ENCODE results near the gene SLC35F3. TPM values are rescaled to one million over a fixed set of nuclear protein-coding genes. Genes with fewer than 3 reads are reported as not detected.

Gene SLC35F3
- total and polyA plus RNA-seq, 9 donors: 0.04 to 0.69 (median 0.17) TPM; not detected in 3

DNA sequence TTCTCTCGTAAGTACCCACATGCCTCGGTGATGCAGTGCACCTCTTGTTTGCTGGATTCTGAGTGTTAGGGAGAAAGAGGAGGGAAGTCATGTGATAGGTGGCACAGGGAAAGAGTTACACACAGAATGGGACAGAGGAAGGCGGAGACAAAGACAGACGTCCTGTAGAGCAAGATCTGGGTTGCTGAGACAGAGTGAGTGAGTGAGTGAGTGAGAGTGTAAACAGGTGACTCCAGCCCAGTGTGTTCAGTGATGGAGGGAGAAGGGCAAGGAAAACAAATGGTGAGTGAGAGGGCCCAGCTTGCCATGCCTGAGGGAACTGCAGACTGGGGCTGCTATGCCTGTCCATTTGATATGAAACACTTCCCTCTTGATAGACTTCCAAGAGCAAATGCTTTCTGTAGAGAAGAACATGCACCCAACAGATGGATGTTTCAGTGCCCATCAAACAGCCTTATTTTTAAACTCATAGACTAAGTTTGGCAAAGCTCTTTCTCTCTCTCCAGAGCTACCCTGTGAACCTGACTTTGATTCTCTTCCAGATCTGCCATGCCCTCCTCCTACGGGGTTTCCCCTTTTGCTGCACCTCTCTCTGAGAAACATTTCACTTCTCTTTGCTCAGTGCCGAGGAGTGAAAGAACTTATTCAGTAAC, 258.9 kb downstream of the SLC35F3 start:
- H3K9me3 ChIP-seq: no peaks in the 10 kb centered on the region
- DNase-seq: no peak
- no peak overlapping the region for H3K27ac ChIP-seq
- TF ChIP-seq, protein P1, sequence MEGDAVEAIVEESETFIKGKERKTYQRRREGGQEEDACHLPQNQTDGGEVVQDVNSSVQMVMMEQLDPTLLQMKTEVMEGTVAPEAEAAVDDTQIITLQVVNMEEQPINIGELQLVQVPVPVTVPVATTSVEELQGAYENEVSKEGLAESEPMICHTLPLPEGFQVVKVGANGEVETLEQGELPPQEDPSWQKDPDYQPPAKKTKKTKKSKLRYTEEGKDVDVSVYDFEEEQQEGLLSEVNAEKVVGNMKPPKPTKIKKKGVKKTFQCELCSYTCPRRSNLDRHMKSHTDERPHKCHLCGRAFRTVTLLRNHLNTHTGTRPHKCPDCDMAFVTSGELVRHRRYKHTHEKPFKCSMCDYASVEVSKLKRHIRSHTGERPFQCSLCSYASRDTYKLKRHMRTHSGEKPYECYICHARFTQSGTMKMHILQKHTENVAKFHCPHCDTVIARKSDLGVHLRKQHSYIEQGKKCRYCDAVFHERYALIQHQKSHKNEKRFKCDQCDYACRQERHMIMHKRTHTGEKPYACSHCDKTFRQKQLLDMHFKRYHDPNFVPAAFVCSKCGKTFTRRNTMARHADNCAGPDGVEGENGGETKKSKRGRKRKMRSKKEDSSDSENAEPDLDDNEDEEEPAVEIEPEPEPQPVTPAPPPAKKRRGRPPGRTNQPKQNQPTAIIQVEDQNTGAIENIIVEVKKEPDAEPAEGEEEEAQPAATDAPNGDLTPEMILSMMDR (IDR thresholded peaks at IDR 0.05): no peak
- TF ChIP-seq POLR2A (IDR thresholded peaks at IDR 0.05) (no peak), EP300 (IDR thresholded peaks at IDR 0.05) (no peak)
- no peaks in the 10 kb centered on the region for H3K4me1 ChIP-seq (ENCODE audit: insufficient read depth)
- intact Hi-C loops (cut with DNase I): no loop called here
- no peaks in the 10 kb centered on the region for H3K36me3 ChIP-seq
- 47 to 52% (median 48%) methylated on average over 6 of the region's 6 CpGs for WGBS, 3 donors
- H3K4me3 ChIP-seq: no peak overlapping the region
- no peaks in the 10 kb centered on the region for H3K27me3 ChIP-seq

DNA sequence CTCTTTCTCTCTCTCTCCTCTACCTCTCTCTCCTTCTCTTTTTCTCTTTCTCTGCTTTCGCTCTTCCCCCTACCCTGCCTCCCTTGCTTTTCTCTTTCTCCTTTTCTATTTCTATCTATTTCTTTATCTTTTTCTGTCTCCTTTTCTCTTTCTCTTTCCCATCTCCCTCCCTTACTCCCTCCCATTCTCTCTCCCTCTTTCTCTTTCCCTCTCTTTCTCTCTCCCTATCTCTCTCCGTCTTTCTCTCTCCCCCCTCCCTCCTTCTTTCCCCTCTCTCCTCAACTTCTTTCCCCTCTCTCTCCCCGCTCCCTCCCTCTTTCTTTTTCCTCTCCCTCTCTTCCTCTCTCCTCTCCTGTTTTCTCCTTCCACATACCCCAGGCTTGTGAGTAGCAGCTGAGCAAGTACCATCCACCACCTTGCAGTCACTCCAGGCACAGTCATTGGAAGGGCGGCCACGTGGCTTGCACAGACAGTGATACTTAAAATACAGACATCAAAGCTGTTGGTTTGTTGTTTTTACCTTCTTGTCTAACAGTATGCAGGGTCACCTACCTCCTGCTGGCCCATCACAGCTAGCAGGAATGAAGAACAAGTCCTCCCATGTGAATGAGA, 259.7 kb downstream of the SLC35F3 start:
- H3K4me1 ChIP-seq (ENCODE audit: insufficient read depth): no peaks in the 10 kb centered on the region
- no peak for DNase-seq
- 52 to 60% (median 53%) methylated on average over 5 of the region's 5 CpGs for WGBS, 3 donors

DNA sequence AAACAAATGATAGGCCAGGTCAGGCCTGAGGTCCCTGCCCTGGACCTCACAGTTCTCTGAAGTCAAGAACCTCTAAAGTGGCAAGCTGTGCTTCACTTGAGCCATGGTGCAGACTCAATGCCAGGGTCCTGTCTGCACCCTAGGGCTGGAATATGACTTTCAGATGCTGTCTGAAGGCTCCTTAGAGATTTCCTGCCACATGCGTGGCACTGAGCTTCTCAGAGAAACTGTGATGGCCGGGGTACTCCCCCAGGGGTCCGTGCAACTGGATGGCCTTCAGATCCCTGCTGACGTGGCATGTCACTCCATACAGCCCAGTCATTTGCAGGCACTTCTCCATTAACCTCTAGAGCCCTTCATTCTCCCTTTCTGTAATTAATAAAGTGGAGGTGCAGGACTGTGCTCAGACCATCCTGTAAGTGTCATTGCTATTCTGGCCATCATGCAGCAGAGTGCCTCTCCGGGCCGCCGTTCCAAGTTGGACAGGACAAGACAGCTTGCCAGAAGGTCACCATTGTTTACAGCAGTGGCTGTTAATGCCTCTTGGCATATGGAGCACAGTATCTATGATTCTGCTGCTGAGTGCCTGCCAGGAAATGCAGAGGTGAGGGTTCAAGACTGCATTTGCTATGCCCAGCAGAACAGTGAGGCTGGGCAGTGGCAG, 263.7 kb downstream of the SLC35F3 start:
- no peaks in the 10 kb centered on the region for H3K36me3 ChIP-seq
- no peaks in the 10 kb centered on the region for H3K4me1 ChIP-seq (ENCODE audit: insufficient read depth)
- TF ChIP-seq, protein P1 (IDR thresholded peaks at IDR 0.05): no peak
- TF ChIP-seq POLR2A (IDR thresholded peaks at IDR 0.05) (no peak), EP300 (IDR thresholded peaks at IDR 0.05) (no peak)
- H3K27ac ChIP-seq: no peak overlapping the region
- H3K27me3 ChIP-seq: no peaks in the 10 kb centered on the region
- intact Hi-C loops (cut with DNase I): no loop called here
- H3K4me3 ChIP-seq: no peak overlapping the region
- no peaks in the 10 kb centered on the region for H3K9me3 ChIP-seq
- no peak for DNase-seq
- 65 to 77% (median 66%) methylated on average over 7 of the region's 7 CpGs for WGBS, 3 donors

More for the DNA sequence above, 259.7 kb downstream of the SLC35F3 start:
- Histone ChIP-seq H3K9me3 (no peaks in the 10 kb centered on the region), H3K4me3 (no peak overlapping the region), H3K27ac (no peak overlapping the region), H3K36me3 (no peaks in the 10 kb centered on the region), H3K27me3 (no peaks in the 10 kb centered on the region)
- intact Hi-C loops (cut with DNase I): no loop called here
- no peak for TF ChIP-seq POLR2A (IDR thresholded peaks at IDR 0.05)
- TF ChIP-seq, protein P1 (IDR thresholded peaks at IDR 0.05): no peak
- TF ChIP-seq EP300 (IDR thresholded peaks at IDR 0.05): no peak

DNA sequence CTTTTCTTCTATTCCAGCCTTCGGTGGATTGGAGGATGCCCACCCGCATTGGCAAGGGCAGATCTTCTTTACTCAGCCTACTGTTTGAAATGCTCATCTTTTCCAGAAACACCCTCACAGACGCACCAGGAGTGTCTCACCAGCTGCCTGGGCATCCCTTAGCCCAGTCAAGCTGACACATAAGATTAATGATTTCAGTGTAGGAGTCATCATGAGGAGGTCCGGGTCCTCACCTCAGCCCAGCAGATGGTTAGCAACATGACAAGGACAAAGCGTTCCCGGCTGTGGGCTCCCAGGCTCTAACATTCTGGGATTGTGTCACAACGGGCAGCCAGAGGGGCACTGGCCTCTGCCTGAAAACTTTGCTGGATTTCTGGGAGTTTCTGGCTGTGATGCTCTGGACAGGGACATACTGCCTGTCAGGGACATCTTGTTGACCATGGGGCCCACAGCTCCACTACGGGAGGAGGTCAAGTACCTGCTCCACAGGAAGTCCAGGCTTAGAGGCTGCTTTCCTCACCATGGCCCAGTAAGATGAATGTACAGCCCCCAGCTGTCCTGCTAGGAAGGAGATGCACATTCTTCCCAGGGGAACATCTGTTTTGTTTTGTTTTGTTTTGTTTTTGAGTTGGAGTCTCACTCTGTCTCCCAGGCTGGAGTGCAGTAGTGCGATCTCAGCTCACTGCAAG, 264.8 kb downstream of the SLC35F3 start:
- Histone ChIP-seq H3K36me3 (no peaks in the 10 kb centered on the region), H3K27me3 (no peaks in the 10 kb centered on the region), H3K4me1 (ENCODE audit: insufficient read depth) (no peaks in the 10 kb centered on the region), H3K9me3 (no peaks in the 10 kb centered on the region), H3K4me3 (no peak overlapping the region), H3K27ac (no peak overlapping the region)
- intact Hi-C loops (cut with DNase I): no loop called here
- TF ChIP-seq, protein P1 (IDR thresholded peaks at IDR 0.05): no peak
- TF ChIP-seq EP300 (IDR thresholded peaks at IDR 0.05) (no peak), POLR2A (IDR thresholded peaks at IDR 0.05) (no peak)
- DNase-seq: no peak
- 83 to 88% (median 85%) methylated on average over 9 of the region's 9 CpGs for WGBS, 3 donors

Measured in ovary (tissue), 9 donors.